ENCODE measurements around the gene MAG.

The MAG gene

GRCh38 chr19:35265126-35265899 lies 26.6 kb upstream of the MAG start:
- DNase-seq (ENCODE audit: low spot score), result no peak

- DNase-seq (ENCODE audit: low spot score), result no peak
These were observed 26.0 kb upstream of the MAG start for GRCh38 chr19:35265900-35266519.

- no peak for DNase-seq (ENCODE audit: low spot score)
These were observed 25.2 kb upstream of the MAG start for GRCh38 chr19:35266520-35267352.

GRCh38 chr19:35267353-35267817 lies 24.6 kb upstream of the MAG start:
- DNase-seq (ENCODE audit: low spot score), result no peak

GRCh38 chr19:35267818-35268535 lies 24.0 kb upstream of the MAG start:
- peak; percentile 99 for DNase-seq (ENCODE audit: low spot score)

GRCh38 chr19:35268536-35269437 lies 23.2 kb upstream of the MAG start, which contains the start of gene USF2:
Gene USF2 (plus strand): TSS chr19:35268962. CDS start chr19:35269102, 140 bp downstream.
- DNase-seq (ENCODE audit: low spot score), result peak; percentile 86

GRCh38 chr19:35269438-35270117 lies 22.4 kb upstream of the MAG start:
- DNase-seq (ENCODE audit: low spot score), result peak; percentile 88

GRCh38 chr19:35270381-35270811 lies 21.6 kb upstream of the MAG start:
- no peak for DNase-seq (ENCODE audit: low spot score)

GRCh38 chr19:35271546-35271945 lies 20.4 kb upstream of the MAG start:
- DNase-seq (ENCODE audit: low spot score), result no peak

- no peak for DNase-seq (ENCODE audit: low spot score)
These were observed 19.7 kb upstream of the MAG start for GRCh38 chr19:35272122-35272719.

- DNase-seq (ENCODE audit: low spot score), result no peak
These were observed 18.9 kb upstream of the MAG start for GRCh38 chr19:35272954-35273649.

- no peak for DNase-seq (ENCODE audit: low spot score)
These were observed 18.2 kb upstream of the MAG start for GRCh38 chr19:35273686-35274259.

- no peak for DNase-seq (ENCODE audit: low spot score)
These were observed 17.6 kb upstream of the MAG start for GRCh38 chr19:35274323-35274722.

- DNase-seq (ENCODE audit: low spot score), result no peak
These were observed 15.2 kb upstream of the MAG start for GRCh38 chr19:35276706-35277281.

- no peak for DNase-seq (ENCODE audit: low spot score)
These were observed 13.2 kb upstream of the MAG start for GRCh38 chr19:35278578-35279284.

GRCh38 chr19:35279374-35279773 lies 12.6 kb upstream of the MAG start:
- DNase-seq (ENCODE audit: low spot score), result no peak

GRCh38 chr19:35279985-35280821 lies 11.8 kb upstream of the MAG start:
- no peak for DNase-seq (ENCODE audit: low spot score)
